NB4 (cell line): ENCODE data around the gene TFCP2.

Experiments
- POLR2A ChIP-seq: IDR thresholded peaks from 2 replicates; pipeline ENCODE4 v1.6.1; 2011; ENCODE audit warnings: mild to moderate bottlenecking; ENCODE audit not compliant: insufficient read length; ENCODE audit errors: extremely low read depth
- TF ChIP-seq, protein P1 (sequence below): IDR thresholded peaks from one replicate; pipeline ENCODE4 v1.5.1; 2012; ENCODE audit warnings: low read depth, low read length
- TF ChIP-seq, protein P2 (sequence below): IDR thresholded peaks from 2 replicates; pipeline ENCODE4 v1.6.1; 2011; ENCODE audit warnings: low read depth, low read length

DNA sequence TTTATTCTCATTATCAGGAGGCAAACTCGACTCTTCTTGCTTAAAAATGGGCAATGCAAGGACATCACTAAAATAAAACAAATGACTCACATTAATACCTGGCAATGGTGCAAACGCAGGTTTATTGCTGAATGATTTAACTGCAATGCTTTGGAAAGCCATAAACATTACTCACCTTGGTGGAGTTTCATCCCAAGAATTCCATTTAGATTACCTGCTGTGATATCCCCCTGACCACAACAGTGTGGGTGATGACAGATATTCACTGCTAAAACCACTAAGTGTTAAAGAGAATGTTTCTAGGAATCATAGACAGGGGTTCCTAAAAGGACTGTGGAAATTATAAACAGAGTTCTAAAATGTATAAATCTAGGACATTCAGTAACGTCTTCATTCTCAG lies 54.2 kb downstream of the TFCP2 start:
- TF ChIP-seq, protein P1, sequence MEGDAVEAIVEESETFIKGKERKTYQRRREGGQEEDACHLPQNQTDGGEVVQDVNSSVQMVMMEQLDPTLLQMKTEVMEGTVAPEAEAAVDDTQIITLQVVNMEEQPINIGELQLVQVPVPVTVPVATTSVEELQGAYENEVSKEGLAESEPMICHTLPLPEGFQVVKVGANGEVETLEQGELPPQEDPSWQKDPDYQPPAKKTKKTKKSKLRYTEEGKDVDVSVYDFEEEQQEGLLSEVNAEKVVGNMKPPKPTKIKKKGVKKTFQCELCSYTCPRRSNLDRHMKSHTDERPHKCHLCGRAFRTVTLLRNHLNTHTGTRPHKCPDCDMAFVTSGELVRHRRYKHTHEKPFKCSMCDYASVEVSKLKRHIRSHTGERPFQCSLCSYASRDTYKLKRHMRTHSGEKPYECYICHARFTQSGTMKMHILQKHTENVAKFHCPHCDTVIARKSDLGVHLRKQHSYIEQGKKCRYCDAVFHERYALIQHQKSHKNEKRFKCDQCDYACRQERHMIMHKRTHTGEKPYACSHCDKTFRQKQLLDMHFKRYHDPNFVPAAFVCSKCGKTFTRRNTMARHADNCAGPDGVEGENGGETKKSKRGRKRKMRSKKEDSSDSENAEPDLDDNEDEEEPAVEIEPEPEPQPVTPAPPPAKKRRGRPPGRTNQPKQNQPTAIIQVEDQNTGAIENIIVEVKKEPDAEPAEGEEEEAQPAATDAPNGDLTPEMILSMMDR, result no peak
- TF ChIP-seq, protein P2, sequence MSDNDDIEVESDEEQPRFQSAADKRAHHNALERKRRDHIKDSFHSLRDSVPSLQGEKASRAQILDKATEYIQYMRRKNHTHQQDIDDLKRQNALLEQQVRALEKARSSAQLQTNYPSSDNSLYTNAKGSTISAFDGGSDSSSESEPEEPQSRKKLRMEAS, result no peak
- no peak for TF ChIP-seq POLR2A
